ENCODE results near the gene ZNF80. TPM values are rescaled to one million over a fixed set of nuclear protein-coding genes. Genes with fewer than 3 reads are reported as not detected.

Gene ZNF80
- total and polyA plus RNA-seq, 2 of the 13 experiments (the other 11 are each of a cell fraction or from before 2014, with no cell fraction given): not detected

- no peak for TF ChIP-seq PRDM15 (CRISPR knock-in tag; IDR thresholded peaks at IDR 0.05)
Measured at GRCh38 chr3:114253505-114253904, 16.1 kb upstream of the ZNF80 start (continued).

- ChIA-PET POLR2A (no interaction called here), CTCF (ENCODE audit: low intra/inter-chr PET ratio, low total read pairs) (no interaction called here)
- intact Hi-C loops (cut with micrococcal nuclease; ENCODE audit: unreplicated experiment) (no loop called here), in situ Hi-C loops (cut with HindIII; ENCODE audit: extremely low pct_ligation_motif_present, low pct_unique_long_range_greater_than_20kb) (no loop called here)
- Histone ChIP-seq H4K20me1 (ENCODE audit: insufficient read depth, low read length) (no peaks in the 10 kb centered on the region), H3K9me3 (ENCODE audit: low read length) (no peaks in the 10 kb centered on the region), H2AFZ (ENCODE audit: low read length) (no peak overlapping the region), H3K4me1 (ENCODE audit: insufficient read depth, low read length) (no peaks in the 10 kb centered on the region), H3K9ac (ENCODE audit: insufficient read depth, low read depth, low read length) (no peak overlapping the region), H3K4me2 (ENCODE audit: low read depth, low read length) (no peak overlapping the region), H3K79me2 (ENCODE audit: insufficient read depth, low read length) (no peaks in the 10 kb centered on the region), H3K27me3 (ENCODE audit: control insufficient read depth in 1 of 2, insufficient read depth in 2 of 2, low read length in 2 of 2) (no peaks in the 10 kb centered on the region; a peak in 1 of 5 replicates), H3K4me3 (replicated peaks in 1 of 3; ENCODE audit: insufficient read depth in 1 of 3, low read depth in 2 of 3, low read length in 3 of 3) (no peak overlapping the region), H3K36me3 (replicated peaks in 1 of 2; ENCODE audit: control insufficient read depth in 1 of 2, insufficient read depth in 2 of 2, low read length in 2 of 2) (no peaks in the 10 kb centered on the region), H3K27ac (ENCODE audit: extremely low read length, insufficient read depth, low read length) (no peak overlapping the region)
- BruUV-seq (replicated peaks): no TSS peak
- 0% methylated on average over 1 of the region's 1 CpG for WGBS (ENCODE audit: low lambda C conversion rate)
- TF ChIP-seq GABPA (IDR thresholded peaks at IDR 0.05; ENCODE audit: low read depth, low read length) (no peak), GABPA (CRISPR knock-in tag; IDR thresholded peaks at IDR 0.05; ENCODE audit: low read depth) (no peak), NR2F6 (IDR thresholded peaks at IDR 0.05) (no peak), NR2F6 (CRISPR knock-in tag; IDR thresholded peaks at IDR 0.05) (no peak), HMG20A (CRISPR knock-in tag; IDR thresholded peaks at IDR 0.05; ENCODE audit: borderline replicate concordance) (no peak), ATF7-NPFF (CRISPR knock-in tag; IDR thresholded peaks at IDR 0.05; ENCODE audit: low read depth) (no peak), SOX5 (CRISPR knock-in tag; IDR thresholded peaks at IDR 0.05; ENCODE audit: borderline replicate concordance) (no peak), ISL2 (CRISPR knock-in tag; IDR thresholded peaks at IDR 0.05) (no peak)
- no peak for ATAC-seq
- DNase-seq (ENCODE audit: low spot score): no peak
- no peak for FAIRE-seq
Measured at GRCh38 chr3:114252954-114253353, 15.6 kb upstream of the ZNF80 start.

Measured in HepG2 (cell line).